ENCODE measurements around the gene RAB40C.

The RAB40C gene

DNA sequence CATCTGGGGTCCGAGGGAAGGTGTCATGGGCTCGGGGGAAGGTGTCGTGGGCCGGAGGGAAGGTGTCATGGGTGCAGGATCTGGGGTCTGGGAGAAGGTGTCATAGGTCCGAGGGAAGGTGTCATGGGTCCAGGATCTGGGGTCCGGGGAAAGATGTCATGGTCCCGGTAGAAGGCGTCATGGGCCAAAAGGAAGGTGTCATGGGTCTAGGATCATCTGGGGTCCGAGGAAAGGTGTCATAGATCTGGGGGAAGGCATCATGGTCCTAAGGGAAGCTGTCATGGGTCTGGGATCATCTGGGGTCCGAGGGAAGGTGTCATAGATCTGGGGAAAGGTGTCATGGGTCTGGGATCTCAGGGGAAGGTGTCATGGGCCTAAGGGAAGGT lies 942 bp downstream of the RAB40C start:
- peak overlapping the region; percentile 99 for H3K27ac ChIP-seq
- no peak for TF ChIP-seq ZFX (IDR thresholded peaks at IDR 0.05; ENCODE audit: borderline replicate concordance)
- TF ChIP-seq, protein P1, sequence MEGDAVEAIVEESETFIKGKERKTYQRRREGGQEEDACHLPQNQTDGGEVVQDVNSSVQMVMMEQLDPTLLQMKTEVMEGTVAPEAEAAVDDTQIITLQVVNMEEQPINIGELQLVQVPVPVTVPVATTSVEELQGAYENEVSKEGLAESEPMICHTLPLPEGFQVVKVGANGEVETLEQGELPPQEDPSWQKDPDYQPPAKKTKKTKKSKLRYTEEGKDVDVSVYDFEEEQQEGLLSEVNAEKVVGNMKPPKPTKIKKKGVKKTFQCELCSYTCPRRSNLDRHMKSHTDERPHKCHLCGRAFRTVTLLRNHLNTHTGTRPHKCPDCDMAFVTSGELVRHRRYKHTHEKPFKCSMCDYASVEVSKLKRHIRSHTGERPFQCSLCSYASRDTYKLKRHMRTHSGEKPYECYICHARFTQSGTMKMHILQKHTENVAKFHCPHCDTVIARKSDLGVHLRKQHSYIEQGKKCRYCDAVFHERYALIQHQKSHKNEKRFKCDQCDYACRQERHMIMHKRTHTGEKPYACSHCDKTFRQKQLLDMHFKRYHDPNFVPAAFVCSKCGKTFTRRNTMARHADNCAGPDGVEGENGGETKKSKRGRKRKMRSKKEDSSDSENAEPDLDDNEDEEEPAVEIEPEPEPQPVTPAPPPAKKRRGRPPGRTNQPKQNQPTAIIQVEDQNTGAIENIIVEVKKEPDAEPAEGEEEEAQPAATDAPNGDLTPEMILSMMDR (IDR thresholded peaks at IDR 0.05): no peak

GRCh38 chr16:591231-591630 lies 1.4 kb downstream of the RAB40C start:
- TF ChIP-seq ZFX (IDR thresholded peaks at IDR 0.05; ENCODE audit: borderline replicate concordance): no peak
- TF ChIP-seq, protein P1 (IDR thresholded peaks at IDR 0.05): no peak
- H3K27ac ChIP-seq: peak overlapping the region; percentile 99

- TF ChIP-seq, protein P1 (IDR thresholded peaks at IDR 0.05): no peak
- TF ChIP-seq ZFX (IDR thresholded peaks at IDR 0.05; ENCODE audit: borderline replicate concordance): no peak
- H3K27ac ChIP-seq: peak overlapping the region; percentile 99
Measured at GRCh38 chr16:591892-592517, 2.1 kb downstream of the RAB40C start.

- no peak for TF ChIP-seq ZFX (IDR thresholded peaks at IDR 0.05; ENCODE audit: borderline replicate concordance)
- TF ChIP-seq, protein P1 (IDR thresholded peaks at IDR 0.05): no peak
- peak overlapping the region; percentile 99 for H3K27ac ChIP-seq
Measured at GRCh38 chr16:592518-593306, 2.8 kb downstream of the RAB40C start.

GRCh38 chr16:593406-593805 lies 3.5 kb downstream of the RAB40C start:
- TF ChIP-seq, protein P1 (IDR thresholded peaks at IDR 0.05): no peak

DNA sequence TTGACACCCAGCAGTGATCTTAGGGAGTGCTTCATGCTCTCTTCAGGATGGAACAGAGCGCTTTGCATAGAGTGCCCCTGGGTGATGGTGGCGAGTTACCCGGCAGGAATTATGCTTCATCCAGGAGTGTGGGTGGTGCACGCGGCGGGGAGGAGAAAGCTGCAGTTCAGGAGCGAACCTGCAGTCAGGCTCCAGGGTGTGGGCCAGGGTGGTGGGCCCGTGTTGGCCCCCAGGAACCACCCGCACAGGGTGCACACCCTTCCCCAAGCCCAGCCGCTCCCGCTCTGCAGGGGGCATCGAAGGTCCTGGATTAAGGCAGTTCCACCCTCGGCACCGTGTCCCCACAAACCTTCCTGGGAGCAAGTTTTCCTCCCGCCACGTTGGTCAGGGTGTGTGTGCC lies 3.9 kb downstream of the RAB40C start:
- TF ChIP-seq, protein P1 (IDR thresholded peaks at IDR 0.05): no peak
- no peak for TF ChIP-seq ZFX (IDR thresholded peaks at IDR 0.05; ENCODE audit: borderline replicate concordance)
- peak overlapping the region; percentile 99 for H3K27ac ChIP-seq

More at GRCh38 chr16:593406-593805, 3.5 kb downstream of the RAB40C start:
- peak overlapping the region; percentile 99 for H3K27ac ChIP-seq

DNA sequence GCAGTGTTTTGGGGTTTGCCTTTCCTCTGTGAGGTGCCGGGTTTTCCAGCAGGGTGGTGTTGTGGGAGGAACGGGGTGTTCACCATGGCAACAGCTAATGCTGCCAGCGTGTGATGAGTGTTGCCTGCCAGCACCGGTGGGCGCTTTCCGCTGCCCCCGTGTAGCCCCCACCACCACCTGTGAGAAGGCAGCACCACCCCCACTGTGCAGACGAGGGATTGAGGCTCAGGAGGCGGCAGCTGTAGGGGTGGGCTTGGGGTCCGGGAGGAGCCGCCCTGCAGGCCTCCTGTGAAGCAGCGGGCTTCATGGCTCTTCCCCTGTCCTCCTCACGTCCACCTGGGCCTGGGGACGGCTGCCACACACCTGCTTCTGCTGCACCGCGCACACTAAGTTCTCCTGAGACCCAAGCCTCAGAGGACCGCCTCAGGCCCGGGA lies 5.2 kb downstream of the RAB40C start:
- TF ChIP-seq, protein P1 (IDR thresholded peaks at IDR 0.05): no peak
- TF ChIP-seq ZFX (IDR thresholded peaks at IDR 0.05; ENCODE audit: borderline replicate concordance): no peak
- peak overlapping the region; percentile 99; the same call in 1 of the 2 replicates for H3K27ac ChIP-seq

Measured in 22Rv1 (cell line).